ENCODE results near the gene GNG8.

DNA sequence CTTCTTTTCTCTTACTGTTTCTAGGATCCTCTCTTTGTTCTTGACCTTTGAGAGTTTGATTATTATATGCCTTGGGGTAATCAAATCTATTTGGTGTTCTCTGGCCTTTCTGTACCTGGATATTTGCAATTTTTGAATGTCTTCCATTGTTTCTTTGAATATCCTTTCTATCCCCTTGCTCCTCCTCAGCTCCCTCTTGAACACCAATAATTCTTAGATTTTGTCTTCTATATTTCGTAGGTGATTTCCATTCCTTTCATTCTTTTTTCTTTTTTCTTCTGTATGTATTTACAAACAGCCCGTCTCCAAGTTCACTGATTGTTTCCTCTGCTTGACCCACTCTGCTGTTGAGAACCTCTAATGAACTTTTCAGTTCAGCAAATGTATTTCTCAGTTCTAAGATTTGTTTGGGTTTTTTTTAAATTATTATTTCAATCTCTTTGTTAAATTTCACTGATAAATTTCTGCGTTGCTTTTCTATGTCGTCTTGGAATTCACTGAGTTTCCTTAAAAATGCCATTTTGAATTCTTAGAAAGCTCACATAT is 37.6 kb downstream of the GNG8 start:
- TF ChIP-seq CTCF (IDR thresholded peaks at IDR 0.05; ENCODE audit: low read length) (no peak), EZH2 (optimal IDR thresholded peaks at IDR 0.05; ENCODE audit: low read depth, low read length) (no peak)

Measured in MM.1S (cell line).